PC-9 (cell line): ENCODE data around the gene ZSWIM4. TPM values are rescaled to one million over a fixed set of nuclear protein-coding genes. Genes with fewer than 3 reads are reported as not detected.

Experiments used
- BruUV-seq: library from RNA; stranded (reverse); fragments of 400-500 nt; replicated peaks from 2 replicates; lab custom pipeline; 2021; lab: Mats Ljungman, UMichigan
- CTCF ChIA-PET: fragments of 300-600 bp; sonication (Branson Sonifier 250); formaldehyde crosslinking; loops from one replicate; lab custom pipeline; 2022; ENCODE audit warnings: antibody characterized with exemption; lab: Charles Lee
- POLR2A ChIA-PET: fragments of 300-600 bp; sonication (Branson Sonifier 250); formaldehyde crosslinking; loops from one replicate; lab custom pipeline; 2022; ENCODE audit warnings: antibody characterized with exemption; ENCODE audit not compliant: unreplicated experiment; lab: Charles Lee
- DNase-seq, 2 experiments: peaks; one replicate each; pipeline versions ENCODE4 v3.0.0 to v3.0.0-alpha.2; 2015 to 2022; ENCODE audit warnings: mixed read lengths in 1 of 2
- H2AFZ ChIP-seq: fragments of 200-600 bp; sonication (generic); 2 replicates; pipeline ENCODE4 v1.8.1; 2017; ENCODE audit warnings: antibody characterized with exemption
- H3F3A ChIP-seq: fragments of 200-600 bp; sonication (generic); 2 replicates; pipeline ENCODE4 v1.8.1; 2017; ENCODE audit warnings: antibody characterized with exemption, mild to moderate bottlenecking, low read depth; ENCODE audit not compliant: insufficient read depth
- H3K27ac ChIP-seq: fragments of 200-600 bp; sonication (generic); 2 replicates; pipeline ENCODE4 v1.6.1; 2016; ENCODE audit warnings: mixed run types
- H3K27me3 ChIP-seq: fragments of 200-600 bp; sonication (generic); 2 replicates; pipeline ENCODE4 v1.6.1; 2016; ENCODE audit warnings: low read depth, mixed run types; ENCODE audit not compliant: insufficient read depth
- H3K36me3 ChIP-seq: fragments of 200-600 bp; sonication (generic); 2 replicates; pipeline ENCODE4 v1.6.1; 2016; ENCODE audit warnings: low read depth, mixed run types
- H3K4me1 ChIP-seq: fragments of 200-600 bp; sonication (generic); replicated peaks from 2 replicates; pipeline ENCODE4 v1.6.1; 2016; ENCODE audit warnings: mixed run types; ENCODE audit not compliant: insufficient read depth
- H3K4me2 ChIP-seq: fragments of 200-600 bp; sonication (generic); 2 replicates; pipeline ENCODE4 v1.6.1; 2017; ENCODE audit warnings: mixed run types
- H3K4me3 ChIP-seq: fragments of 200-600 bp; sonication (generic); 2 replicates; pipeline ENCODE4 v1.6.1; 2016; ENCODE audit warnings: mixed run types
- H3K79me2 ChIP-seq: fragments of 200-600 bp; sonication (generic); 2 replicates; pipeline ENCODE4 v1.6.1; 2017; ENCODE audit warnings: low read depth, mixed run types
- H3K9me2 ChIP-seq: fragments of 200-600 bp; sonication (generic); 2 replicates; pipeline ENCODE4 v1.8.1; 2017; ENCODE audit warnings: mild to moderate bottlenecking; ENCODE audit not compliant: insufficient read depth
- H3K9me3 ChIP-seq: fragments of 200-600 bp; sonication (generic); 2 replicates; pipeline ENCODE4 v1.8.1; 2016; ENCODE audit warnings: low read depth; ENCODE audit not compliant: insufficient read depth
- H4K20me1 ChIP-seq: fragments of 200-600 bp; sonication (generic); 2 replicates; pipeline ENCODE4 v1.8.1; 2017; ENCODE audit not compliant: insufficient read depth
- CTCF ChIP-seq: fragments of 200-600 bp; sonication (generic); conservative IDR thresholded peaks from 2 replicates; pipeline ENCODE4 v1.6.1; 2017; ENCODE audit warnings: mixed run types, antibody characterized with exemption, mild to moderate bottlenecking, moderate library complexity
- EZH2 ChIP-seq: fragments of 200-600 bp; sonication (generic); IDR thresholded peaks from 2 replicates; pipeline ENCODE4 v1.8.0; 2017; ENCODE audit warnings: antibody characterized with exemption, low read depth
- intact Hi-C: fragments of 100-400 bp; cut with micrococcal nuclease; formaldehyde crosslinking; loops from one replicate; pipeline ENCODE4 v1.10.0; 2022; ENCODE audit not compliant: unreplicated experiment
- total RNA-seq: library from RNA; stranded (reverse); gene quantifications from 2 replicates; pipeline ENCODE4 v1.2.3, GENCODE V29; 2021

Gene ZSWIM4
- total RNA-seq, 1 experiment from 2014 or later = 15.2 TPM

DNA sequence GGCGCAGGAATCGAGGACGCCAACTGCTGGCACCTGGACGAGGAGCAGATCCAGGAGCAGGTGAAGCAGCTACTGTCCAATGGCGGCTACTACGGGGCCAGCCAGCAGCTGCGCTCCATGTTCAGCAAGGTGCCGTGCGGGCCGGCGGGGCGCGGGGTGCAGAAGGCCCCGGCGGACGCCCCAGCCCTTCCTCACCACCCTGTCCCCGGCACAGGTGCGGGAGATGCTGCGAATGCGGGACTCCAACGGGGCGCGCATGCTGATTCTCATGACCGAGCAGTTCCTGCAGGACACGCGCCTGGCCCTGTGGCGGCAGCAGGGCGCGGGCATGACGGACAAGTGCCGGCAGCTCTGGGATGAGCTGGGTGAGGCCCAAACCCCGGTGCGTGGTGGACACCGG lies 13.6 kb downstream of the ZSWIM4 start:
- no peak overlapping the region for H2AFZ ChIP-seq
- H3K4me1 ChIP-seq = peaks cover 10% of the 10 kb centered on the region
- peaks cover 45% of the 10 kb centered on the region for H3K36me3 ChIP-seq
- H3K4me3 ChIP-seq = no peak overlapping the region
- intact Hi-C loops = no loop called here
- peaks cover 13% of the 10 kb centered on the region; the same call in 1 of the 2 replicates for H3K79me2 ChIP-seq
- no TSS peak for BruUV-seq
- no peak for TF ChIP-seq EZH2
- no peak for TF ChIP-seq CTCF
- H3F3A ChIP-seq = peaks cover 34% of the 10 kb centered on the region
- POLR2A ChIA-PET = no interaction called here
- no peak overlapping the region for H3K27ac ChIP-seq
- H3K4me2 ChIP-seq = no peak overlapping the region
- H3K27me3 ChIP-seq = no peaks in the 10 kb centered on the region
- no peak for DNase-seq
- no peaks in the 10 kb centered on the region for H4K20me1 ChIP-seq
- H3K9me2 ChIP-seq = no peaks in the 10 kb centered on the region
- CTCF ChIA-PET = no interaction called here
- no peaks in the 10 kb centered on the region for H3K9me3 ChIP-seq

- Histone ChIP-seq H3K9me3 (no peaks in the 10 kb centered on the region), H3K36me3 (peaks cover 36% of the 10 kb centered on the region), H2AFZ (no peak overlapping the region), H3K9me2 (no peaks in the 10 kb centered on the region), H3F3A (peaks cover 31% of the 10 kb centered on the region), H3K79me2 (no peaks in the 10 kb centered on the region), H3K4me2 (no peak overlapping the region), H3K27ac (no peak overlapping the region), H3K4me3 (no peak overlapping the region), H3K27me3 (no peaks in the 10 kb centered on the region), H4K20me1 (no peaks in the 10 kb centered on the region), H3K4me1 (no peaks in the 10 kb centered on the region)
- DNase-seq = no peak
- CTCF ChIA-PET = no interaction called here
- POLR2A ChIA-PET = no interaction called here
- BruUV-seq = no TSS peak
- no peak for TF ChIP-seq EZH2
- TF ChIP-seq CTCF = no peak
- intact Hi-C loops = no loop called here
Observed at GRCh38 chr19:13812544-13812943, 17.3 kb downstream of the ZSWIM4 start.

- Histone ChIP-seq H3K9me3 (no peaks in the 10 kb centered on the region), H2AFZ (no peak overlapping the region), H3K36me3 (peaks cover 32% of the 10 kb centered on the region), H4K20me1 (no peaks in the 10 kb centered on the region), H3F3A (peaks cover 31% of the 10 kb centered on the region), H3K4me3 (no peak overlapping the region), H3K27ac (no peak overlapping the region), H3K4me2 (no peak overlapping the region), H3K27me3 (no peaks in the 10 kb centered on the region), H3K9me2 (no peaks in the 10 kb centered on the region), H3K79me2 (no peaks in the 10 kb centered on the region), H3K4me1 (no peaks in the 10 kb centered on the region)
- no peak for TF ChIP-seq EZH2
- TF ChIP-seq CTCF = no peak
- DNase-seq = no peak
- intact Hi-C loops = no loop called here
- no TSS peak for BruUV-seq
- ChIA-PET CTCF (no interaction called here), POLR2A (no interaction called here)
Observed at GRCh38 chr19:13813147-13813546, 17.9 kb downstream of the ZSWIM4 start.
